ENCODE measurements around the gene ADGRL3. TPM values are rescaled to one million over a fixed set of nuclear protein-coding genes. Genes with fewer than 3 reads are reported as not detected.

The ADGRL3 gene
- total and polyA plus RNA-seq, 4 donors: 0.07 to 1.7 (median 0.82) TPM

GRCh38 chr4:61596606-61597340 is 396.6 kb downstream of the ADGRL3 start:
- 83% methylated on average over 5 of the region's 5 CpGs for WGBS
- TF ChIP-seq SP1 (IDR thresholded peaks at IDR 0.05): no peak
- H3K9ac ChIP-seq (ENCODE audit: low read depth in 1 of 2, low read length in 2 of 2): no peak overlapping the region

GRCh38 chr4:61603086-61603485 is 403.0 kb downstream of the ADGRL3 start:
- WGBS: 93% methylated on average over 3 of the region's 3 CpGs
- no peak overlapping the region for H3K9ac ChIP-seq (ENCODE audit: low read depth in 1 of 2, low read length in 2 of 2)
- H3K4me3 ChIP-seq (ENCODE audit: low read depth in 1 of 3, low read length in 3 of 3): no peak overlapping the region
- H3K4me1 ChIP-seq (ENCODE audit: control insufficient read depth in 4 of 4, insufficient read depth in 4 of 4, low read length in 3 of 4): no peaks in the 10 kb centered on the region
- TF ChIP-seq ATF3 (IDR thresholded peaks at IDR 0.05): no peak
- H3K9me3 ChIP-seq (ENCODE audit: control insufficient read depth in 4 of 4, low read length in 3 of 4): no peaks in the 10 kb centered on the region
- H3K27me3 ChIP-seq (ENCODE audit: control insufficient read depth in 4 of 4, insufficient read depth in 4 of 4, low read length in 3 of 4): no peaks in the 10 kb centered on the region
- no peak overlapping the region for H3K27ac ChIP-seq (ENCODE audit: low read depth in 1 of 2, low read length in 2 of 2)
- no peak for DNase-seq (ENCODE audit: low spot score)
- no peaks in the 10 kb centered on the region for H3K36me3 ChIP-seq (ENCODE audit: control insufficient read depth in 4 of 4, insufficient read depth in 3 of 4, low read depth in 1 of 4, low read length in 3 of 4)

More at GRCh38 chr4:61596606-61597340, 396.6 kb downstream of the ADGRL3 start:
- no peaks in the 10 kb centered on the region for H3K36me3 ChIP-seq (ENCODE audit: control insufficient read depth in 4 of 4, insufficient read depth in 3 of 4, low read depth in 1 of 4, low read length in 3 of 4)
- H3K4me1 ChIP-seq (ENCODE audit: control insufficient read depth in 4 of 4, insufficient read depth in 4 of 4, low read length in 3 of 4): no peaks in the 10 kb centered on the region
- no peak overlapping the region for H3K4me3 ChIP-seq (ENCODE audit: low read depth in 1 of 3, low read length in 3 of 3)
- no peak overlapping the region for H3K27ac ChIP-seq (ENCODE audit: low read depth in 1 of 2, low read length in 2 of 2)
- no peaks in the 10 kb centered on the region for H3K9me3 ChIP-seq (ENCODE audit: control insufficient read depth in 4 of 4, low read length in 3 of 4)
- no peak for DNase-seq (ENCODE audit: low spot score)
- no peaks in the 10 kb centered on the region for H3K27me3 ChIP-seq (ENCODE audit: control insufficient read depth in 4 of 4, insufficient read depth in 4 of 4, low read length in 3 of 4)

GRCh38 chr4:61604054-61604453 is 403.9 kb downstream of the ADGRL3 start:
- no peak for DNase-seq (ENCODE audit: low spot score)
- H3K27me3 ChIP-seq (ENCODE audit: control insufficient read depth in 4 of 4, insufficient read depth in 4 of 4, low read length in 3 of 4): no peaks in the 10 kb centered on the region
- WGBS: 66% methylated on average over 2 of the region's 2 CpGs

GRCh38 chr4:61605984-61606383 is 405.9 kb downstream of the ADGRL3 start:
- no peaks in the 10 kb centered on the region for H3K4me1 ChIP-seq (ENCODE audit: control insufficient read depth in 4 of 4, insufficient read depth in 4 of 4, low read length in 3 of 4)
- H3K4me3 ChIP-seq (ENCODE audit: low read depth in 1 of 3, low read length in 3 of 3): no peak overlapping the region
- no peaks in the 10 kb centered on the region for H3K9me3 ChIP-seq (ENCODE audit: control insufficient read depth in 4 of 4, low read length in 3 of 4)
- H3K9ac ChIP-seq (ENCODE audit: low read depth in 1 of 2, low read length in 2 of 2): no peak overlapping the region
- H3K27me3 ChIP-seq (ENCODE audit: control insufficient read depth in 4 of 4, insufficient read depth in 4 of 4, low read length in 3 of 4): no peaks in the 10 kb centered on the region
- no peaks in the 10 kb centered on the region for H3K36me3 ChIP-seq (ENCODE audit: control insufficient read depth in 4 of 4, insufficient read depth in 3 of 4, low read depth in 1 of 4, low read length in 3 of 4)
- DNase-seq (ENCODE audit: low spot score): no peak
- no peak overlapping the region for H3K27ac ChIP-seq (ENCODE audit: low read depth in 1 of 2, low read length in 2 of 2)
- no peak for TF ChIP-seq ZBTB33 (IDR thresholded peaks at IDR 0.05)
- no peak for TF ChIP-seq FOXA1 (IDR thresholded peaks at IDR 0.05)
- no peak for TF ChIP-seq HNF4G (IDR thresholded peaks at IDR 0.05)
- no peak for TF ChIP-seq TAF1 (conservative IDR thresholded peaks at IDR 0.05)
- TF ChIP-seq MAX (IDR thresholded peaks at IDR 0.05): no peak
- no peak for TF ChIP-seq FOXA2 (IDR thresholded peaks at IDR 0.05)
- TF ChIP-seq RAD21 (IDR thresholded peaks at IDR 0.05): no peak
- TF ChIP-seq HNF4A (conservative IDR thresholded peaks at IDR 0.05): no peak
- no peak for TF ChIP-seq NR2F2 (IDR thresholded peaks at IDR 0.05)
- no peak for TF ChIP-seq JUND (IDR thresholded peaks at IDR 0.05)
- no peak for TF ChIP-seq GABPA (IDR thresholded peaks at IDR 0.05 in 1 of 2, conservative IDR thresholded peaks at IDR 0.05 in 1 of 2)

More at GRCh38 chr4:61604054-61604453, 403.9 kb downstream of the ADGRL3 start:
- no peak overlapping the region for H3K27ac ChIP-seq (ENCODE audit: low read depth in 1 of 2, low read length in 2 of 2)
- H3K9me3 ChIP-seq (ENCODE audit: control insufficient read depth in 4 of 4, low read length in 3 of 4): no peaks in the 10 kb centered on the region
- TF ChIP-seq RAD21 (IDR thresholded peaks at IDR 0.05): no peak
- TF ChIP-seq ZBTB33 (IDR thresholded peaks at IDR 0.05): no peak
- TF ChIP-seq SP1 (IDR thresholded peaks at IDR 0.05): no peak
- no peak for TF ChIP-seq HNF4A (conservative IDR thresholded peaks at IDR 0.05)
- TF ChIP-seq HNF4G (IDR thresholded peaks at IDR 0.05): no peak
- H3K4me1 ChIP-seq (ENCODE audit: control insufficient read depth in 4 of 4, insufficient read depth in 4 of 4, low read length in 3 of 4): no peaks in the 10 kb centered on the region
- H3K9ac ChIP-seq (ENCODE audit: low read depth in 1 of 2, low read length in 2 of 2): no peak overlapping the region
- no peaks in the 10 kb centered on the region for H3K36me3 ChIP-seq (ENCODE audit: control insufficient read depth in 4 of 4, insufficient read depth in 3 of 4, low read depth in 1 of 4, low read length in 3 of 4)
- no peak overlapping the region for H3K4me3 ChIP-seq (ENCODE audit: low read depth in 1 of 3, low read length in 3 of 3)

All from liver (tissue), 9 donors.